GM18502 (cell line): ENCODE data around the gene TSEN15.
"Not testable (repeated sequence)": the region's sequence is repeated elsewhere in the genome, so short reads cannot be mapped to it uniquely, and the experiment has no call there.

ENCODE experiments used
- ATAC-seq: cut with Tn5 transposase; IDR thresholded peaks from one replicate; pipeline ENCODE4 v1.9.1; 2021; ENCODE audit warnings: mild to moderate bottlenecking; ENCODE audit not compliant: unreplicated experiment, poor library complexity

Gene TSEN15

DNA sequence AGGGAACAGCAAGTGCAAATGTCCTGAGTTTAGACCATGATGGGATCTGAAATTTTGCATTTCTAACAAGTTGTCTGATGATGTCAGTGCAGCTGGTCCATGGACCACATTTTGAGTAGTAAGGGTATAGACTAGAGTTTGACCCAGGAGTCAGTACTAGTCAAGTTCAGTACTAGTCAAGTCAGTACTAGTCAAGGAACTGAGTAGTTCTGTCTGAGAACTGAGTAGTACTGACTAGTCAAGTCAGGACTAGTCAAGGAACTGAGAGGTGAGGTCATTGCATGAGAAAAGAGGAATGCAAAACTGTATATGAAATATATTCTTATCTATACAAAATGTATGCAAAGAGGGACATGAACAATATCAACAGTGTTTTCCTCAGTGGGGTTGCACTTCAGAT, 34.1 kb downstream of the TSEN15 start:
- ATAC-seq, result no peak

GRCh38 chr1:184088037-184088436, 36.5 kb downstream of the TSEN15 start:
- ATAC-seq, result no peak

GRCh38 chr1:184093071-184093470, 41.5 kb downstream of the TSEN15 start:
- ATAC-seq, result no peak

- no peak for ATAC-seq
Measured at GRCh38 chr1:184096005-184096404, 44.5 kb downstream of the TSEN15 start.

- not testable (repeated sequence) for ATAC-seq
Measured at GRCh38 chr1:184096580-184096979, 45.0 kb downstream of the TSEN15 start.

- ATAC-seq, result no peak
Measured at GRCh38 chr1:184101141-184101540, 49.6 kb downstream of the TSEN15 start.

GRCh38 chr1:184101571-184101970, 50.0 kb downstream of the TSEN15 start:
- ATAC-seq, result no peak

DNA sequence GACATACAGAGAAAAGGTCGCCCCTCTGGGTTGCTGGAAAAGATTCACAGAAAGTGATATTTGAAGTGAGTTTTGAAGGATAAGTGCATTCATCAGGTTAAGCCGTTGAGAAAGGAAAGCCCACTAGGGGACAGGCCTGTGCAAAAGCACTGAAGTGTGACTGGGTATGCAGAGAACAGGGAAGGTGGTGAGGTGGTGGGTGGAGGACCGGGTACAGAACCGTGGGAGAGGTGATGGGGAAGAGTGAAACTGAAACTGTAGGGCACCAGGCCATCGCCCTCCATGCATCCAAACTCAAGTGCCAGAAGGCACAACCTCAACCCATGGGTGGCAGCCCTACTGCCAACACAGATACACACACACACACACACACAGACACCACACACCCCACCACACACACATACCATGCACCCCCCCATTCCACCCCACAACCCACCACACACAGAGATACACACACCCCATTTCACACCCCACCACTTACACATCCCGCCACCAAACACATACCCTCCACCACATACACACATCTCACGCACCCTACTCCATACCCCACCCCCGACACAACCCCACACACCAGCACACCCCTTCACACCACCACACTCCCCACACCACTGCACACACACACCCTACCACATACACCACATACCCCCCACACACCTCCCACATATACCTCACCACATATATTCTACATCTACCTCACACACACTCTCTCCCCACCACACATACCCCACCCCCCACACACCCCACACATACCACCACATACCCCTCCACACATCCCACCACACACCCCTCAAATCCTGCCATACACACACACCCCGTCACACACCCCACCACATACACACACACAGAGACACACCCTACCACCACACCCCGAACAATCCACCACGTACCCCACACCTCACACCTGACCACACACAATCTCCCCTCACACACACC, 59.0 kb downstream of the TSEN15 start:
- ATAC-seq, result no peak

GRCh38 chr1:184112176-184112948, 60.8 kb downstream of the TSEN15 start:
- ATAC-seq, result no peak

DNA sequence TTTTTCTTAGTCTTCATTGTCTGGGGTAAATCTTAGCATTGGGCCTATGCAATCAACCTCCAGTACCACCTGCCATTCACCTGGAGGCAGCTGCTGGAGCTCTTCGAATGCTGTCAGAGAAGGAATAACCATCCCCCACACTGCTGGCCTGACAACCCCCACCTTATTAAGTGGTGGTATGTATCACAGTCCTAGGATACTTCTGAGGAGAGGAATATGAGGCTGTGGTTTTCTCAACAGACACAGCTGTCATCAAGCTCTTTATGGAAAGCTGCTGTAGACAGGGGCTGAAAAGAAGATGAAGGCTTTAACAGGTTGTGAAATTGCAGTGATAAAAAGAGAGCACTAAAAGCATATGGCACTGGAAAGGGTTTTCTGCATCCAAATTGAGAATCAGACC, 61.7 kb downstream of the TSEN15 start:
- no peak for ATAC-seq

DNA sequence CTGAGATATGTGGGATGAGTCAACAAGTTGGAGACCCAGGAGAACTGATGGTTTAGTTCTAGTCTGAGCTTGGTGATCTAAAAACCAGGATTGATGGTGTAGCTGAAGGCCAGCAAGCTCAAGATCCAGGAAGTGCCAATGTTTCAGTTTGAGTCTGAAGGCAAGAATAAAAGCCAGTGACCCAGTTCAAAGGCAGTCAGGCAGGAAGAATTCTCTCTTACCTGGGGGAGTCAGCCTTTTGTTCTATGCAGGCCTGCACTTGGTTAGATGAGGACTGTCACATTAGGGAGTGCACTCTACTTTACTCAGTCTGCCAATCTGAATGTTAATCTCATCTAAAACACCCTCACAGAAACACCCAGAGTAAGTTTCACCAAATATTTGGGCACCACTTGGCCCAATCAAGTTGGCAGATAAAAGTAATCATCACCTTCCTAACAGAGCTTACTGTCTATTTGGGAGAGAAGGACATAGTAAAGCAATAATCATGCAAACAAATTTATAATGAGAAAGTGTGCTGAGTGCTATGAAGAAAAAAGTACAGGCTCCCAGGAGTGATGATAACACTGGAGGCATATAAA, 63.4 kb downstream of the TSEN15 start:
- ATAC-seq, result no peak

DNA sequence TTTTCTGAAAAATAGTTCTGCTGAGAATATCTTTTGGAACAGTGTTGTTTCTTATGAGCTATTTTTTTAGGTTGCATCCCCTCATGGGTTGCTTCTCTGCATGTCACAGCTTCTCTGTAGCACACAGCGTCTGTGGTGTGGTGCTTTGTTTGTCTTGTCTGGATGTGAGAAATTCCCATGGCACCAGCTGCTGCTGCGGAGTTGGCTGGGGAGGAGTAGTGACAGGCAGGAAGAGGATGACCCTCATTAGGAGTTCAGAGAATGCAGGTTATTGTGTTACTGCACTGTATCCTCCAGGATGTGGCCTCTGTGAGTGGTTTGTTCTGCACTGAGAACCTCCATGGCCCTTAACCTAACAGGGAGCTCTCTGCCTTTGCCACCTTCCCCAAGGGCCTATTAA, 64.8 kb downstream of the TSEN15 start:
- no peak for ATAC-seq

- ATAC-seq, result no peak
Measured at GRCh38 chr1:184118046-184118445, 66.5 kb downstream of the TSEN15 start.
